ENCODE results near the gene SEC24D. TPM values are rescaled to one million over a fixed set of nuclear protein-coding genes. Genes with fewer than 3 reads are reported as not detected.

The SEC24D gene
- total RNA-seq, 1 experiment from 2014 or later: 32.0 TPM

DNA sequence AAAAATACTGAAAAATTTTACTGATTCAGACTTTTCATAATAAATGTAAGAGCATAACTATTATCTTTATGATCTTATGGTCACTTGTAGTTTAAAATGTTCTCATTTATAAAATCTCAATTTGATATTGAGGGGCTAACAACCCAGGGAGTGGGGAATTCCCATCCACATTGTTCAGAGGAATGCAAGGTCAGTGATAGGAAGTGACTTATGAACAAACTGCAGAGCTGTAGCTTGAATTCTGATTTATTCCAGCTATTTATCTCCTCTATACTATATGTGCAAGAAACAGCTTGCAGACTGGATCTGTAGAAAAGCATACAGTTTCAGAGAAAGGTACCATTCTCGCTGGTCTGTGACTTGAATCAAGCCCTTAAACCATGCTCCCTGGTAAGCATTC lies 61.6 kb downstream of the SEC24D start:
- H3K27ac Mint-ChIP-seq (ENCODE audit: unreplicated experiment): no peak overlapping the region
- no peaks in the 10 kb centered on the region for H3K27me3 ChIP-seq (replicated peaks; ENCODE audit: control insufficient read depth, insufficient read depth, low read length)
- ChIA-PET CTCF (no interaction called here), POLR2A (no interaction called here)
- H3K4me3 ChIP-seq (ENCODE audit: low read depth, low read length): no peak overlapping the region
- no peaks in the 10 kb centered on the region for H3K9me3 Mint-ChIP-seq (ENCODE audit: unreplicated experiment)
- H3K4me1 ChIP-seq: no peaks in the 10 kb centered on the region
- DNase-seq: no peak
- TF ChIP-seq, protein P1, sequence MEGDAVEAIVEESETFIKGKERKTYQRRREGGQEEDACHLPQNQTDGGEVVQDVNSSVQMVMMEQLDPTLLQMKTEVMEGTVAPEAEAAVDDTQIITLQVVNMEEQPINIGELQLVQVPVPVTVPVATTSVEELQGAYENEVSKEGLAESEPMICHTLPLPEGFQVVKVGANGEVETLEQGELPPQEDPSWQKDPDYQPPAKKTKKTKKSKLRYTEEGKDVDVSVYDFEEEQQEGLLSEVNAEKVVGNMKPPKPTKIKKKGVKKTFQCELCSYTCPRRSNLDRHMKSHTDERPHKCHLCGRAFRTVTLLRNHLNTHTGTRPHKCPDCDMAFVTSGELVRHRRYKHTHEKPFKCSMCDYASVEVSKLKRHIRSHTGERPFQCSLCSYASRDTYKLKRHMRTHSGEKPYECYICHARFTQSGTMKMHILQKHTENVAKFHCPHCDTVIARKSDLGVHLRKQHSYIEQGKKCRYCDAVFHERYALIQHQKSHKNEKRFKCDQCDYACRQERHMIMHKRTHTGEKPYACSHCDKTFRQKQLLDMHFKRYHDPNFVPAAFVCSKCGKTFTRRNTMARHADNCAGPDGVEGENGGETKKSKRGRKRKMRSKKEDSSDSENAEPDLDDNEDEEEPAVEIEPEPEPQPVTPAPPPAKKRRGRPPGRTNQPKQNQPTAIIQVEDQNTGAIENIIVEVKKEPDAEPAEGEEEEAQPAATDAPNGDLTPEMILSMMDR (IDR thresholded peaks at IDR 0.05; ENCODE audit: insufficient read depth in 1 of 2, low read depth in 1 of 2, low read length in 1 of 2, severe bottlenecking in 1 of 2, unreplicated experiment in 1 of 2): no peak
- intact Hi-C loops (cut with micrococcal nuclease; ENCODE audit: unreplicated experiment): no loop called here
- H3K36me3 Mint-ChIP-seq (ENCODE audit: insufficient read depth, unreplicated experiment): peaks cover 8% of the 10 kb centered on the region
- no TSS peak for BruUV-seq (replicated peaks)
- no peaks in the 10 kb centered on the region for H3K36me3 ChIP-seq (ENCODE audit: control insufficient read depth, insufficient read depth, low read length)
- no peaks in the 10 kb centered on the region for H3K4me1 Mint-ChIP-seq (ENCODE audit: low read depth, unreplicated experiment)
- no peak overlapping the region for H3K4me3 Mint-ChIP-seq (ENCODE audit: unreplicated experiment)
- no peaks in the 10 kb centered on the region for H3K27me3 Mint-ChIP-seq (ENCODE audit: insufficient read depth, unreplicated experiment)
- H3K9me3 ChIP-seq: no peaks in the 10 kb centered on the region

DNA sequence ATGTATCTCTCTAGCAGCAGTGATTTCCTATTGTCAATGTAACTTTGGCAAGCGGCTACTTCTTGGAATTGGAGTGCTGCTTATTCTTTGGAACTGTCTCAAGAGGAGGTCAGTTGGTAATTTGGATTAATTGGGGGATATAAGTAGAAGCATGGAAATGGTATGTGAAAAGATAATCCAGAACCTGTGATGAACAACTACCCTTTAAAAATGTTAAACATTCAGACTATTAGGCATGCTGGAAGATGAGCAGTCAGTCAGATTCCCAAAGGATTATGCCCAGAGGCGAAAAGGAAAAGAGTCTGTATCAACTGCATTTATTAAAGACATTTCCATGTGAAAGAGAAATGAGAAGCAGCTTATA lies 62.5 kb downstream of the SEC24D start:
- H3K36me3 ChIP-seq (ENCODE audit: control insufficient read depth, insufficient read depth, low read length): no peaks in the 10 kb centered on the region
- CTCF ChIA-PET: no interaction called here
- Mint-ChIP-seq H3K27me3 (ENCODE audit: insufficient read depth, unreplicated experiment) (no peaks in the 10 kb centered on the region), H3K36me3 (ENCODE audit: insufficient read depth, unreplicated experiment) (peaks cover 11% of the 10 kb centered on the region), H3K4me1 (ENCODE audit: low read depth, unreplicated experiment) (no peaks in the 10 kb centered on the region), H3K27ac (ENCODE audit: unreplicated experiment) (no peak overlapping the region), H3K9me3 (ENCODE audit: unreplicated experiment) (no peaks in the 10 kb centered on the region), H3K4me3 (ENCODE audit: unreplicated experiment) (no peak overlapping the region)
- TF ChIP-seq, protein P1 (IDR thresholded peaks at IDR 0.05; ENCODE audit: insufficient read depth in 1 of 2, low read depth in 1 of 2, low read length in 1 of 2, severe bottlenecking in 1 of 2, unreplicated experiment in 1 of 2): no peak
- DNase-seq: no peak
- H3K9me3 ChIP-seq: no peaks in the 10 kb centered on the region
- no peaks in the 10 kb centered on the region for H3K27me3 ChIP-seq (replicated peaks; ENCODE audit: control insufficient read depth, insufficient read depth, low read length)
- no peak overlapping the region for H3K4me3 ChIP-seq (ENCODE audit: low read depth, low read length)
- POLR2A ChIA-PET: no interaction called here
- H3K4me1 ChIP-seq: no peaks in the 10 kb centered on the region
- intact Hi-C loops (cut with micrococcal nuclease; ENCODE audit: unreplicated experiment): no loop called here
- no TSS peak for BruUV-seq (replicated peaks)

DNA sequence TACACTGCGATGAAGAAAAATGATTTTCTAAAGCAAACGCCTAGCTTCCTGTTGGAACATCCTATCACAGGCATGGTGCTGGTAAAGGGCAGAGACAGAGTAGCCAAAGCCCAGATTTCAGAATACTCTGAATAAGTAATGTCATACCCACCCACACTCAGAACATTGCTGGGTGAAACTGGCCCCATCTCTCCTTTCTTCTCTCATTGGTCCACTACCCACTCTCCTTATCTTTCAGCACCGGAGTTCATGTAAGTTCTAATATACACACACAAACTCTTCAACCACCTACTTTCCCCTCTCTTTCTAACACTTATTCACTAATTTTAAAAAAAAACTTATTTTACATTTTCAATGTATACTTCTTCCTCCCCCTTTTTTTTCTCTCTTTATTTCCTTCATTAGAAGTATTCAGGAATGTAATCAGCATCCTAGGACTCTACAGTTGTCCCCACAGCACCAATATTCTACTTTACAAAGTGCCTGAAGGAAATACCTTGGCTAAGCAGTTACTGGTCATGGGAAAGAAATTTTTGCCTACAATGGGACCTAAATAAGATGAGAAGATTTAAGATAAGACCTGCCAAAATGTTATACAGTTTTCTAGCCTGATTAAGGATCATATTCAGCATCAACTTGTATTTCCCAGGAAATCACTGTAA lies 63.0 kb downstream of the SEC24D start:
- intact Hi-C loops (cut with micrococcal nuclease; ENCODE audit: unreplicated experiment): loop anchor here (1.0 kb wide), 3 partner anchors 92 to 196 kb away; no protein-coding TSS in a partner anchor
- Histone ChIP-seq H3K9me3 (no peaks in the 10 kb centered on the region), H3K36me3 (ENCODE audit: control insufficient read depth, insufficient read depth, low read length) (no peaks in the 10 kb centered on the region), H3K4me3 (ENCODE audit: low read depth, low read length) (no peak overlapping the region), H3K27me3 (replicated peaks; ENCODE audit: control insufficient read depth, insufficient read depth, low read length) (no peaks in the 10 kb centered on the region), H3K4me1 (no peaks in the 10 kb centered on the region)
- TF ChIP-seq, protein P1 (IDR thresholded peaks at IDR 0.05; ENCODE audit: insufficient read depth in 1 of 2, low read depth in 1 of 2, low read length in 1 of 2, severe bottlenecking in 1 of 2, unreplicated experiment in 1 of 2): no peak
- no peaks in the 10 kb centered on the region for H3K9me3 Mint-ChIP-seq (ENCODE audit: unreplicated experiment)
- H3K27me3 Mint-ChIP-seq (ENCODE audit: insufficient read depth, unreplicated experiment): no peaks in the 10 kb centered on the region
- DNase-seq: no peak
- H3K36me3 Mint-ChIP-seq (ENCODE audit: insufficient read depth, unreplicated experiment): peaks cover 15% of the 10 kb centered on the region
- no peak overlapping the region for H3K4me3 Mint-ChIP-seq (ENCODE audit: unreplicated experiment)
- BruUV-seq (replicated peaks): no TSS peak
- ChIA-PET POLR2A (no interaction called here), CTCF (no interaction called here)
- no peak overlapping the region for H3K27ac Mint-ChIP-seq (ENCODE audit: unreplicated experiment)
- H3K4me1 Mint-ChIP-seq (ENCODE audit: low read depth, unreplicated experiment): no peaks in the 10 kb centered on the region
